Right lobe of liver (tissue), 4 donors: ENCODE data around the gene ROPN1L.

Experiments used
- CTCF ChIP-seq, 4 donors: fragments of 200-600 bp in 3 of 4; fragments of 450-650 bp in 1 of 4; IDR thresholded peaks; one replicate each; pipeline versions ENCODE4 v1.5.1 to v1.8.0; 2016 to 2022; ENCODE audit warnings: antibody characterized with exemption in 4 of 4, mild to moderate bottlenecking in 2 of 4
- POLR2A ChIP-seq: fragments of 450-650 bp; IDR thresholded peaks from one replicate; pipeline ENCODE4 v1.6.1; 2017; ENCODE audit warnings: antibody characterized with exemption, mild to moderate bottlenecking
- donor health status: DM: no; HTN: no; CAD: no.
- donor health status: DM: no; HTN: no; CAD: no.
- donor health status: DM: no; HTN: yes; CAD: no.

- TF ChIP-seq CTCF (IDR thresholded peaks at IDR 0.05): no peak
- TF ChIP-seq POLR2A: no peak
Measured at GRCh38 chr5:10499066-10499465, 57.4 kb downstream of the ROPN1L start.
